Esophagus squamous epithelium (tissue), 4 donors: Measurements from ENCODE around the gene MGA.

Experiments
- POLR2A ChIP-seq, 4 donors: fragments of 450-650 bp; IDR thresholded peaks; one replicate each; pipeline ENCODE4 v1.6.1; 2017; ENCODE audit warnings: antibody characterized with exemption in 4 of 4, mild to moderate bottlenecking in 4 of 4, moderate library complexity in 3 of 4
- TF ChIP-seq, protein P1 (sequence below), 6 experiments: fragments of 450-650 bp in 4 of 6; fragments of 200-600 bp in 2 of 6; sonication (generic) in 2 of 6; IDR thresholded peaks; one replicate each; pipeline ENCODE4 v1.5.1; 2016 to 2019; ENCODE audit warnings: antibody characterized with exemption in 6 of 6, mild to moderate bottlenecking in 4 of 6, moderate library complexity in 4 of 6

DNA sequence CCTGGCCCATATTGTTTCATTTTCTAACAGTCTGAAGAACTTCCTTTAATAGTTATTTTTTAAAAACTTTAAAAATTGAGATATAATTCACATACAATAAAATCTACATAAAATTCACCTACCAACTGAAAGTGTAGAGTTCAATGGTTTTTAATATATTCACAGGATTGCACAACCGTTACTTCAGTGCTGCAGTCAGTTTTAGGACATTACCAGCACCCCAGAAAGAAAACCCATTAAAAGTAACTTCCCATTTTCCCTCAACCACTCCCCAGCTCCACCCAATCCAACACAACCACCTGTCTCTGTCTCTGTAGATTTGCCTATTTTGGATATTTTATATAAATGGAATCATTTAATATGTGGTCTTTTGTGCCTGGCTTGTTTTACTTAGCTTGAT is 29.6 kb downstream of the MGA start:
- TF ChIP-seq, protein P1, sequence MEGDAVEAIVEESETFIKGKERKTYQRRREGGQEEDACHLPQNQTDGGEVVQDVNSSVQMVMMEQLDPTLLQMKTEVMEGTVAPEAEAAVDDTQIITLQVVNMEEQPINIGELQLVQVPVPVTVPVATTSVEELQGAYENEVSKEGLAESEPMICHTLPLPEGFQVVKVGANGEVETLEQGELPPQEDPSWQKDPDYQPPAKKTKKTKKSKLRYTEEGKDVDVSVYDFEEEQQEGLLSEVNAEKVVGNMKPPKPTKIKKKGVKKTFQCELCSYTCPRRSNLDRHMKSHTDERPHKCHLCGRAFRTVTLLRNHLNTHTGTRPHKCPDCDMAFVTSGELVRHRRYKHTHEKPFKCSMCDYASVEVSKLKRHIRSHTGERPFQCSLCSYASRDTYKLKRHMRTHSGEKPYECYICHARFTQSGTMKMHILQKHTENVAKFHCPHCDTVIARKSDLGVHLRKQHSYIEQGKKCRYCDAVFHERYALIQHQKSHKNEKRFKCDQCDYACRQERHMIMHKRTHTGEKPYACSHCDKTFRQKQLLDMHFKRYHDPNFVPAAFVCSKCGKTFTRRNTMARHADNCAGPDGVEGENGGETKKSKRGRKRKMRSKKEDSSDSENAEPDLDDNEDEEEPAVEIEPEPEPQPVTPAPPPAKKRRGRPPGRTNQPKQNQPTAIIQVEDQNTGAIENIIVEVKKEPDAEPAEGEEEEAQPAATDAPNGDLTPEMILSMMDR (IDR thresholded peaks at IDR 0.05) = no peak
- no peak for TF ChIP-seq POLR2A (IDR thresholded peaks at IDR 0.05)
